GM19468 (cell line): Measurements from ENCODE around the gene LAMB4.

Experiments
- ATAC-seq: cut with Tn5 transposase; IDR thresholded peaks from one replicate; pipeline ENCODE4 v1.9.1; 2021; ENCODE audit warnings: mild to moderate bottlenecking, moderate library complexity, moderate number of reproducible peaks; ENCODE audit not compliant: unreplicated experiment; ENCODE audit errors: extremely low read depth

The LAMB4 gene

GRCh38 chr7:108142675-108143259 is 12.6 kb upstream of the LAMB4 start:
- no peak for ATAC-seq

GRCh38 chr7:108142180-108142579 is 12.0 kb upstream of the LAMB4 start:
- ATAC-seq, result no peak

GRCh38 chr7:108140671-108141070 is 10.5 kb upstream of the LAMB4 start:
- no peak for ATAC-seq

GRCh38 chr7:108138911-108139310 is 8.8 kb upstream of the LAMB4 start:
- no peak for ATAC-seq

- ATAC-seq, result no peak
Observed at GRCh38 chr7:108137993-108138392, 7.8 kb upstream of the LAMB4 start.

GRCh38 chr7:108137040-108137439 is 6.9 kb upstream of the LAMB4 start:
- no peak for ATAC-seq

- ATAC-seq, result no peak
Observed at GRCh38 chr7:108136191-108136688, 6.1 kb upstream of the LAMB4 start.

GRCh38 chr7:108135446-108136190 is 5.5 kb upstream of the LAMB4 start:
- peak; percentile 96 for ATAC-seq

GRCh38 chr7:108134486-108134885 is 4.3 kb upstream of the LAMB4 start:
- ATAC-seq, result no peak

- ATAC-seq, result no peak
Observed at GRCh38 chr7:108132551-108133265, 2.5 kb upstream of the LAMB4 start.

GRCh38 chr7:108129018-108129965 is 869 bp downstream of the LAMB4 start:
- no peak for ATAC-seq

GRCh38 chr7:108128514-108128913 is 1.6 kb downstream of the LAMB4 start:
- ATAC-seq, result no peak

GRCh38 chr7:108127461-108127860 is 2.7 kb downstream of the LAMB4 start:
- no peak for ATAC-seq

GRCh38 chr7:108124820-108125219 is 5.3 kb downstream of the LAMB4 start:
- ATAC-seq, result no peak

- ATAC-seq, result no peak
Observed at GRCh38 chr7:108122181-108122580, 8.0 kb downstream of the LAMB4 start.

- no peak for ATAC-seq
Observed at GRCh38 chr7:108120933-108121332, 9.2 kb downstream of the LAMB4 start.

GRCh38 chr7:108120196-108120595 is 10.0 kb downstream of the LAMB4 start:
- ATAC-seq, result no peak

GRCh38 chr7:108118959-108119358 is 11.2 kb downstream of the LAMB4 start:
- no peak for ATAC-seq

GRCh38 chr7:108114117-108114841 is 15.9 kb downstream of the LAMB4 start:
- ATAC-seq, result no peak
